SK-N-SH (cell line): ENCODE results near the gene PIGK. TPM values are rescaled to one million over a fixed set of nuclear protein-coding genes. Genes with fewer than 3 reads are reported as not detected.
A peak's percentile ranks its signal among the peaks of the same experiment; 100 is the strongest.

Experiments used
- CTCF ChIA-PET: fragments of 300-600, 350-600 bp; formaldehyde crosslinking; extraction: SDS; loops from one replicate; lab custom pipeline; 2021; lab: Yijun Ruan, JAX
- POLR2A ChIA-PET: fragments of 350-600 bp; sonication (Branson Sonifier 250); formaldehyde crosslinking; extraction: SDS; loops from one replicate; lab custom pipeline; 2020; ENCODE audit warnings: antibody characterized with exemption, inconsistent platforms; lab: Yijun Ruan, JAX
- DNase-seq: peaks from one replicate; pipeline ENCODE4 v3.0.0; 2012
- H2AFZ ChIP-seq: fragments of 200-600 bp; sonication (generic); 2 replicates; pipeline ENCODE4 v1.8.1; 2016; ENCODE audit warnings: antibody characterized with exemption, mild to moderate bottlenecking, low read depth
- H3F3A ChIP-seq: fragments of 200-600 bp; sonication (generic); replicated peaks from 2 replicates; pipeline ENCODE3; 2016; ENCODE audit warnings: antibody characterized with exemption, mild to moderate bottlenecking; ENCODE audit not compliant: insufficient read depth
- H3K27ac ChIP-seq, 2 experiments: fragments of 200-500 bp in 1 of 2; fragments of 200-600 bp in 1 of 2; sonication (Bioruptor generic) in 1 of 2; sonication (generic), shearing (Covaris generic) in 1 of 2; 2 replicates each; pipeline versions ENCODE4 v1.5.1 to v1.6.1; 2014 to 2016; ENCODE audit warnings: low read depth in 2 of 2, inconsistent platforms in 1 of 2, low read length in 1 of 2, mild to moderate bottlenecking in 1 of 2, mixed read lengths in 1 of 2
- H3K27me3 ChIP-seq: fragments of 200-600 bp; sonication (generic), shearing (Covaris generic); 2 replicates; pipeline ENCODE4 v1.6.1; 2016; ENCODE audit warnings: mixed run types; ENCODE audit not compliant: insufficient read depth
- H3K36me3 ChIP-seq, 2 experiments: fragments of 200-500 bp in 1 of 2; fragments of 200-600 bp in 1 of 2; sonication (Bioruptor generic) in 1 of 2; sonication (generic) in 1 of 2; replicated peaks in 1 of 2; 2 replicates each; pipeline versions ENCODE3 to v1.5.1; 2014 to 2016; ENCODE audit warnings: low read length in 1 of 2, mild to moderate bottlenecking in 1 of 2; ENCODE audit not compliant: insufficient read depth in 2 of 2, control insufficient read depth in 1 of 2
- H3K4me1 ChIP-seq, 2 experiments: fragments of 200-500 bp in 1 of 2; fragments of 200-600 bp in 1 of 2; sonication (Bioruptor generic) in 1 of 2; sonication (generic), shearing (Covaris generic) in 1 of 2; 2 replicates each; pipeline versions ENCODE4 v1.5.1 to v1.6.1; 2014 to 2016; ENCODE audit warnings: low read depth in 1 of 2, low read length in 1 of 2, mixed run types in 1 of 2; ENCODE audit not compliant: insufficient read depth in 2 of 2, control insufficient read depth in 1 of 2
- H3K4me2 ChIP-seq: fragments of 200-600 bp; sonication (generic), shearing (Covaris generic); 2 replicates; pipeline ENCODE4 v1.6.1; 2017; ENCODE audit warnings: mixed run types
- H3K4me3 ChIP-seq, 2 experiments: fragments of 200-500 bp in 1 of 2; fragments of 200-600 bp in 1 of 2; sonication (Bioruptor generic) in 1 of 2; sonication (generic), shearing (Covaris generic) in 1 of 2; 2 replicates each; pipeline versions ENCODE4 v1.5.1 to v1.8.1; 2014 to 2016; ENCODE audit warnings: low read depth in 2 of 2, inconsistent platforms in 1 of 2, low read length in 1 of 2, mild to moderate bottlenecking in 1 of 2, mixed read lengths in 1 of 2, moderate library complexity in 1 of 2
- H3K79me2 ChIP-seq: fragments of 200-600 bp; sonication (generic); 2 replicates; pipeline ENCODE4 v1.8.1; 2017; ENCODE audit warnings: mild to moderate bottlenecking; ENCODE audit not compliant: insufficient read depth
- H3K9ac ChIP-seq: fragments of 200-600 bp; sonication (generic); 2 replicates; pipeline ENCODE4 v1.6.1; 2017; ENCODE audit warnings: mixed run types
- H3K9me2 ChIP-seq: fragments of 200-600 bp; sonication (generic); 2 replicates; pipeline ENCODE4 v1.6.1; 2017; ENCODE audit warnings: mixed run types
- H3K9me3 ChIP-seq: fragments of 200-600 bp; sonication (generic); 2 replicates; pipeline ENCODE4 v1.6.1; 2017; ENCODE audit warnings: mixed run types, mild to moderate bottlenecking, moderate library complexity
- H4K20me1 ChIP-seq: fragments of 200-600 bp; sonication (generic); 2 replicates; pipeline ENCODE4 v1.6.1; 2017; ENCODE audit warnings: mild to moderate bottlenecking, mixed run types; ENCODE audit not compliant: insufficient read depth
- CTCF ChIP-seq: fragments of 200-600 bp; sonication (generic); IDR thresholded peaks from 2 replicates; pipeline ENCODE4 v1.6.1; 2017; ENCODE audit warnings: antibody characterized with exemption, mild to moderate bottlenecking, moderate library complexity
- ELF1 ChIP-seq: IDR thresholded peaks from 2 replicates; pipeline ENCODE4 v1.4.0; 2012
- EZH2phosphoT487 ChIP-seq: fragments of 200-600 bp; sonication (generic); IDR thresholded peaks from 2 replicates; pipeline ENCODE4 v1.6.1; 2017; ENCODE audit warnings: low read depth, mixed run types, mild to moderate bottlenecking, antibody characterized with exemption, moderate library complexity, borderline replicate concordance
- FOXJ3 ChIP-seq: sonication (generic); formaldehyde crosslinking; IDR thresholded peaks from 2 replicates; pipeline ENCODE4 v1.5.1; 2020; ENCODE audit warnings: mild to moderate bottlenecking, missing genetic modification reagents
- GATA2 ChIP-seq: sonication (generic); formaldehyde crosslinking; IDR thresholded peaks from 2 replicates; pipeline ENCODE4 v1.5.0; 2020; ENCODE audit warnings: mild to moderate bottlenecking, missing genetic modification reagents
- JUND ChIP-seq: IDR thresholded peaks from 2 replicates; pipeline ENCODE4 v1.4.0; 2012
- MAX ChIP-seq: IDR thresholded peaks from 2 replicates; pipeline ENCODE4 v1.4.0; 2012; ENCODE audit warnings: low read depth
- MEF2A ChIP-seq: IDR thresholded peaks from 2 replicates; pipeline ENCODE4 v1.4.0; 2012; ENCODE audit warnings: low read depth, borderline replicate concordance
- MXI1 ChIP-seq: IDR thresholded peaks from 2 replicates; pipeline ENCODE4 v1.6.1; 2012; ENCODE audit warnings: mild to moderate bottlenecking, low read depth, low read length, improper control_type of control experiment
- NFIC ChIP-seq: IDR thresholded peaks from 2 replicates; pipeline ENCODE4 v1.4.0; 2012; ENCODE audit warnings: borderline replicate concordance
- NRF1 ChIP-seq: IDR thresholded peaks from 2 replicates; pipeline ENCODE4 v1.6.1; 2012; ENCODE audit warnings: low read depth, mild to moderate bottlenecking, low read length
- PBX3 ChIP-seq: IDR thresholded peaks from 2 replicates; pipeline ENCODE4; 2012
- POLR2AphosphoS5 ChIP-seq: IDR thresholded peaks from 2 replicates; pipeline ENCODE4 v1.6.1; 2012; ENCODE audit warnings: low read depth, low read length
- RCOR1 ChIP-seq: fragments of 150-350 bp; IDR thresholded peaks from 2 replicates; pipeline ENCODE4 v1.6.1; 2017; ENCODE audit warnings: antibody characterized with exemption, low read length
- REST ChIP-seq: IDR thresholded peaks from 2 replicates; pipeline ENCODE4 v1.6.1; 2012; ENCODE audit warnings: mild to moderate bottlenecking, low read depth, low read length, moderate library complexity
- TEAD4 ChIP-seq: IDR thresholded peaks from 2 replicates; pipeline ENCODE4 v1.4.0; 2012; ENCODE audit warnings: mild to moderate bottlenecking, borderline replicate concordance; ENCODE audit not compliant: insufficient read depth
- YY1 ChIP-seq: IDR thresholded peaks from 2 replicates; pipeline ENCODE4 v1.4.0; 2012; ENCODE audit warnings: low read depth, mild to moderate bottlenecking
- WGBS: methylation state at CpG from one replicate; pipeline ENCODE4 v1.1.6; 2017; ENCODE audit warnings: low lambda C conversion rate; 5-methylcytosine and 5-hydroxymethylcytosine counted together
- polyA plus RNA-seq, 3 experiments: library from polyadenylated mRNA; depleted of rRNA; stranded (reverse); fragments of >200 nt; gene quantifications; 2 replicates each; pipeline ENCODE4 v1.2.3, GENCODE V29; 2012

PIGK gene
- polyA plus RNA-seq, 1 of the 3 experiments (the other 2 are of a cell fraction) = 11.5 TPM

GRCh38 chr1:77121503-77121902, 97.7 kb downstream of the PIGK start:
- Histone ChIP-seq H3K79me2 (no peaks in the 10 kb centered on the region), H4K20me1 (no peaks in the 10 kb centered on the region), H3K4me1 (peaks cover 0 to 6% of the 10 kb centered on the region in 2 experiments; a peak in 2 of 4 replicates), H3K9ac (no peak overlapping the region), H3K27ac (no peak overlapping the region), H2AFZ (0 out of 2 replicates have a peak overlapping the region, but pooled peaks have one; percentile 14), H3K27me3 (no peaks in the 10 kb centered on the region), H3K4me2 (no peak overlapping the region), H3K4me3 (no peak overlapping the region), H3K36me3 (peaks cover 0 to 7% of the 10 kb centered on the region in 2 experiments), H3K9me2 (no peaks in the 10 kb centered on the region), H3K9me3 (no peaks in the 10 kb centered on the region), H3F3A (no peaks in the 10 kb centered on the region)
- 90% methylated on average over 1 of the region's 1 CpG for WGBS
- POLR2A ChIA-PET = no interaction called here
- no peak for DNase-seq
- no peak for TF ChIP-seq MAX
- no peak for TF ChIP-seq NFIC
- TF ChIP-seq PBX3 = no peak
- no peak for TF ChIP-seq TEAD4
- CTCF ChIA-PET = interaction anchor here (1.3 to 3.5 kb wide), 3 partner anchors 20 to 968 kb away, joined by 4 to 21 read pairs (median 4); no protein-coding TSS in a partner anchor

- no peaks in the 10 kb centered on the region for H3K79me2 ChIP-seq
- ChIA-PET CTCF (interaction anchor here (1.5 to 3.5 kb wide), 2 partner anchors 21 to 967 kb away, joined by 4 to 21 read pairs; no protein-coding TSS in a partner anchor), POLR2A (no interaction called here)
- DNase-seq = no peak
- H3K36me3 ChIP-seq = peaks cover 0 to 7% of the 10 kb centered on the region in 2 experiments
- WGBS = 92% methylated on average over 3 of the region's 3 CpGs
- H3K4me2 ChIP-seq = no peak overlapping the region
- no peaks in the 10 kb centered on the region for H3K27me3 ChIP-seq
- no peaks in the 10 kb centered on the region for H3K9me3 ChIP-seq
- no peak overlapping the region for H2AFZ ChIP-seq
- H3K4me1 ChIP-seq = peaks cover 0 to 6% of the 10 kb centered on the region in 2 experiments; a peak in 2 of 4 replicates
- H3K9me2 ChIP-seq = no peaks in the 10 kb centered on the region
- no peak overlapping the region for H3K9ac ChIP-seq
- no peak overlapping the region; a peak in 1 of 4 replicates for H3K27ac ChIP-seq
- no peak for TF ChIP-seq MAX
- no peak for TF ChIP-seq ELF1
- TF ChIP-seq NRF1 = no peak
- TF ChIP-seq YY1 = no peak
- TF ChIP-seq EZH2phosphoT487 = no peak
- no peak for TF ChIP-seq CTCF
- TF ChIP-seq NFIC = no peak
- TF ChIP-seq MEF2A = no peak
- no peak for TF ChIP-seq JUND
- no peak for TF ChIP-seq FOXJ3 (CRISPR knock-in tag)
- TF ChIP-seq GATA2 (CRISPR knock-in tag) = no peak
- TF ChIP-seq MXI1 = no peak
- no peak for TF ChIP-seq REST
- no peak for TF ChIP-seq POLR2AphosphoS5
- TF ChIP-seq RCOR1 = no peak
- TF ChIP-seq, all 33 proteins: peak for 0
- Histone ChIP-seq H4K20me1 (no peaks in the 10 kb centered on the region), H3F3A (no peaks in the 10 kb centered on the region), H3K4me3 (no peak overlapping the region)
Measured at GRCh38 chr1:77120950-77121349, 98.3 kb downstream of the PIGK start.
